HL-60 (cell line): ENCODE measurements around the gene NEURL1.

Experiments
- DNase-seq, 2 experiments: peaks; one replicate each; pipeline ENCODE4 v3.0.0-alpha.2; 2010 to 2020; ENCODE audit warnings: low read depth in 1 of 2, low spot score in 1 of 2
- H3K27ac ChIP-seq: fragments of 250-450 bp; sonication (Bioruptor Pico); replicated peaks from 2 replicates; pipeline ENCODE4 v1.5.1; 2020; ENCODE audit warnings: mild to moderate bottlenecking, moderate library complexity
- H3K27me3 ChIP-seq: fragments of 250-450 bp; sonication (Bioruptor Pico); 2 replicates; pipeline ENCODE4 v1.5.1; 2021; ENCODE audit warnings: mild to moderate bottlenecking, moderate library complexity; ENCODE audit not compliant: insufficient read depth, poor library complexity, severe bottlenecking
- H3K4me3 ChIP-seq: replicated peaks from 2 replicates; pipeline ENCODE4 v1.5.1; 2011; ENCODE audit warnings: mild to moderate bottlenecking, control low read depth, low read length; ENCODE audit not compliant: insufficient read depth
- CTCF ChIP-seq: IDR thresholded peaks from one replicate; pipeline ENCODE4 v1.5.1; 2011; ENCODE audit warnings: low read length, control low read depth, inconsistent platforms; ENCODE audit not compliant: insufficient read depth
- GABPA ChIP-seq: IDR thresholded peaks from 2 replicates; pipeline ENCODE4 v1.6.1; 2012; ENCODE audit warnings: low read depth
- POLR2AphosphoS5 ChIP-seq: IDR thresholded peaks from 2 replicates; pipeline ENCODE4 v1.6.1; 2012; ENCODE audit warnings: low read depth
- REST ChIP-seq: IDR thresholded peaks from 2 replicates; pipeline ENCODE4 v1.6.1; 2012; ENCODE audit warnings: low read depth; ENCODE audit not compliant: insufficient replicate concordance
- SPI1 ChIP-seq: IDR thresholded peaks from 2 replicates; pipeline ENCODE4 v1.6.1; 2012; ENCODE audit warnings: low read depth, mild to moderate bottlenecking, borderline replicate concordance

The NEURL1 gene

GRCh38 chr10:103546401-103546800, 52.9 kb downstream of the NEURL1 start:
- DNase-seq: no peak
- no peak overlapping the region for H3K4me3 ChIP-seq
- TF ChIP-seq GABPA (no peak), REST (no peak), SPI1 (no peak), CTCF (no peak), POLR2AphosphoS5 (no peak)
- no peak overlapping the region for H3K27ac ChIP-seq
- peaks cover 3% of the 10 kb centered on the region for H3K27me3 ChIP-seq

GRCh38 chr10:103547391-103547946, 54.0 kb downstream of the NEURL1 start:
- Histone ChIP-seq H3K27ac (no peak overlapping the region), H3K27me3 (peaks cover 3% of the 10 kb centered on the region), H3K4me3 (no peak overlapping the region)
- TF ChIP-seq SPI1 (no peak), CTCF (no peak), GABPA (no peak), REST (no peak), POLR2AphosphoS5 (no peak)
- DNase-seq: no peak

GRCh38 chr10:103548006-103548405, 54.5 kb downstream of the NEURL1 start:
- no peak for DNase-seq
- no peak overlapping the region for H3K4me3 ChIP-seq
- H3K27me3 ChIP-seq: peaks cover 3% of the 10 kb centered on the region
- H3K27ac ChIP-seq: no peak overlapping the region
- TF ChIP-seq POLR2AphosphoS5: no peak
- no peak for TF ChIP-seq REST
- no peak for TF ChIP-seq SPI1
- TF ChIP-seq CTCF: no peak
- no peak for TF ChIP-seq GABPA
